COLO668 (cell line): ENCODE results near the gene SPACA4.
"Not testable (repeated sequence)": the region's sequence is repeated elsewhere in the genome, so short reads cannot be mapped to it uniquely, and the experiment has no call there.

ENCODE experiments used
- DNase-seq: peaks from one replicate; lab custom pipeline; 2025; ENCODE audit not compliant: unreplicated experiment; lab: John Stamatoyannopoulos, UW

Gene SPACA4

GRCh38 chr19:48606463-48607358, at the start of gene SPACA4:
TSS of gene SPACA4 (plus strand) at chr19:48606742. CDS start at chr19:48606979, 237 bp downstream.
- no peak for DNase-seq

- no peak for DNase-seq
Measured at GRCh38 chr19:48556825-48557224, 49.7 kb upstream of the SPACA4 start.

- DNase-seq, result peak; percentile 20
Measured at GRCh38 chr19:48558018-48558684, 48.4 kb upstream of the SPACA4 start.

GRCh38 chr19:48560095-48560530, 46.4 kb upstream of the SPACA4 start:
- peak; percentile 9 for DNase-seq

GRCh38 chr19:48561412-48561811, 45.1 kb upstream of the SPACA4 start:
- no peak for DNase-seq

- DNase-seq, result no peak
Measured at GRCh38 chr19:48565090-48565489, 41.5 kb upstream of the SPACA4 start.

- peak; percentile 54 for DNase-seq
Measured at GRCh38 chr19:48568345-48568886, 38.1 kb upstream of the SPACA4 start.

GRCh38 chr19:48569814-48570213, 36.7 kb upstream of the SPACA4 start:
- no peak for DNase-seq

GRCh38 chr19:48571378-48572162, 35.0 kb upstream of the SPACA4 start:
- peak; percentile 38 for DNase-seq

GRCh38 chr19:48573163-48573505, 33.4 kb upstream of the SPACA4 start:
- peak; percentile 5 for DNase-seq

GRCh38 chr19:48575931-48576622, 30.5 kb upstream of the SPACA4 start:
- no peak for DNase-seq

GRCh38 chr19:48577908-48578307, 28.6 kb upstream of the SPACA4 start:
- DNase-seq, result not testable (repeated sequence)

- no peak for DNase-seq
Measured at GRCh38 chr19:48578891-48579290, 27.7 kb upstream of the SPACA4 start.

- no peak for DNase-seq
Measured at GRCh38 chr19:48582168-48582567, 24.4 kb upstream of the SPACA4 start.

GRCh38 chr19:48587387-48587786, 19.2 kb upstream of the SPACA4 start:
- DNase-seq, result no peak

GRCh38 chr19:48588670-48589401, 17.7 kb upstream of the SPACA4 start:
- peak; percentile 92 for DNase-seq

- DNase-seq, result no peak
Measured at GRCh38 chr19:48591021-48591420, 15.5 kb upstream of the SPACA4 start.

- no peak for DNase-seq
Measured at GRCh38 chr19:48595171-48595570, 11.4 kb upstream of the SPACA4 start.

GRCh38 chr19:48595833-48596232, 10.7 kb upstream of the SPACA4 start:
- DNase-seq, result no peak

- DNase-seq, result no peak
Measured at GRCh38 chr19:48596237-48596636, 10.3 kb upstream of the SPACA4 start.
